Ovary (tissue), 9 donors: ENCODE measurements around the gene GPC3. TPM values are rescaled to one million over a fixed set of nuclear protein-coding genes. Genes with fewer than 3 reads are reported as not detected.
"Not testable (repeated sequence)": the region's sequence is repeated elsewhere in the genome, so short reads cannot be mapped to it uniquely, and the experiment has no call there.

ENCODE experiments used
- DNase-seq, 5 donors: peaks; one replicate each; pipeline ENCODE4 v3.0.0-alpha.2; 2019 to 2020
- H3K27ac ChIP-seq, 2 donors: fragments of 200-600 bp; one replicate each; pipeline versions ENCODE4 v1.5.1 to v1.8.0; 2019 to 2022
- H3K27me3 ChIP-seq: fragments of 200-600 bp; one replicate; pipeline ENCODE4 v1.8.0; 2022
- H3K36me3 ChIP-seq: fragments of 200-600 bp; sonication (generic); one replicate; pipeline ENCODE4 v1.5.1; 2019
- H3K4me1 ChIP-seq: one replicate; pipeline ENCODE4 v1.8.1; 2013; ENCODE audit warnings: mild to moderate bottlenecking, moderate library complexity; ENCODE audit not compliant: insufficient read depth
- H3K4me3 ChIP-seq: fragments of 200-600 bp; sonication (generic); one replicate; pipeline ENCODE4 v1.5.1; 2017
- H3K9me3 ChIP-seq, 2 donors: fragments of 200-600 bp in 1 of 2; sonication (generic) in 1 of 2; one replicate each; pipeline versions ENCODE4 v1.5.1 to v1.8.1; 2013 to 2019; ENCODE audit warnings: mild to moderate bottlenecking in 1 of 2, moderate library complexity in 1 of 2
- CTCF ChIP-seq, 3 donors: fragments of 450-650 bp in 2 of 3; fragments of 200-600 bp in 1 of 3; IDR thresholded peaks; one replicate each; pipeline versions ENCODE4 v1.5.1 to v1.8.0; 2016 to 2022; ENCODE audit warnings: antibody characterized with exemption in 3 of 3, mild to moderate bottlenecking in 1 of 3
- EP300 ChIP-seq: sonication (generic); formaldehyde crosslinking; IDR thresholded peaks from one replicate; pipeline ENCODE4 v1.6.1; 2017; ENCODE audit warnings: antibody characterized with exemption
- POLR2A ChIP-seq: fragments of 450-650 bp; IDR thresholded peaks from one replicate; pipeline ENCODE4 v1.6.1; 2017; ENCODE audit warnings: antibody characterized with exemption, mild to moderate bottlenecking, moderate library complexity
- WGBS, 3 donors: extraction: QIAGEN DNeasy Blood & Tissue Kit in 1 of 3; methylation state at CpG; one replicate each; pipeline versions ENCODE4 v1.1.5 to v1.1.7; 2013 to 2017; 5-methylcytosine and 5-hydroxymethylcytosine counted together
- intact Hi-C, 4 donors: fragments of 100-400 bp; cut with DNase I; formaldehyde crosslinking; loops; one replicate each; pipeline versions ENCODE4 v1.11.0 to v1.15.1; 2022 to 2023
- polyA plus RNA-seq, 2 donors: library from polyadenylated mRNA; stranded (reverse); fragments of 200-250 nt in 1 of 2; fragments of 350-450 nt in 1 of 2; fragmentation: Illumina TruSeq in 1 of 2; extraction: RNeasy Lipid Tissue Mini Kit (QIAGEN cat#74804) in 1 of 2; gene quantifications; one replicate each; pipeline ENCODE4 v1.2.3, GENCODE V29; 2013 to 2014
- total RNA-seq, 7 donors: library from RNA; depleted of rRNA in 2 of 7; stranded (reverse); fragments of >200 nt in 2 of 7; fragmentation: NEBNext Ultra II Directional in 3 of 7; extraction: Animal tissue kit (Norgen Biotek cat#: 25700) in 3 of 7; gene quantifications; one replicate each; pipeline versions ENCODE4 v1.1.0 to v1.2.4, GENCODE V29; 2016 to 2023
- donor health status: DM: no; HTN: no; CAD: no; lungs with moderate emphysema.
- donor health status: DM: no; HTN: no; CAD: no.
- donor health status: Bipolar disorder and iron deficiency.
- donor health status: DM: yes; HTN: yes; CAD: no.
- donor health status: DM: no; HTN: no; CAD: no.
- donor health status: DM: yes; HTN: yes; CAD: no.

The GPC3 gene
- total and polyA plus RNA-seq, 9 donors = 4.5 to 91.8 (median 12.1) TPM

- Histone ChIP-seq H3K4me1 (no peaks in the 10 kb centered on the region), H3K27ac (no peak overlapping the region), H3K36me3 (no peaks in the 10 kb centered on the region), H3K9me3 (no peaks in the 10 kb centered on the region), H3K27me3 (no peaks in the 10 kb centered on the region), H3K4me3 (no peak overlapping the region)
- no peak for DNase-seq
- no peak for TF ChIP-seq POLR2A
- no peak for TF ChIP-seq EP300
- no peak for TF ChIP-seq CTCF (IDR thresholded peaks at IDR 0.05)
- intact Hi-C loops = no loop called here
Observed at GRCh38 chrX:134024686-134025377, 39.4 kb upstream of the GPC3 start.

DNA sequence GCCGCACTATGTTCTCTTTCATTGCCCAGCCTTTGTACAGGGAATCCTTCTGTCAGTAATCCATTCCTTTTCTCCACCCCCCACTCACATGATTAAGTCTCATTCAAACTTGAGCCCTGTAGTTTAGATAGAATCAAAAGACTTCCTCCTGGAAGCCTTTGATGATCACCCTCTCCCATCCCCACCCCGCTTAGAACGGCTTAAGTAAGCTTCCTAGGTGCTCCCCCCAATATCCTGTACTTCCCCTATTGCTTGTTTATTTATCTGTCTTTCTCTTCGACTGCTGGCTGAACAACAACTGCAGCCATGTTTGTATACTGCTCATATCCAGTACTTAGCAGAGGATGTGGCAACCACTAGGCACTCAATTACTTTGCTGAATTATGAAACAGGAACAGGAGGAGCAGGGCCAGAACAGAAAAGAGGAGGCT, 38.5 kb upstream of the GPC3 start:
- DNase-seq = no peak
- no peaks in the 10 kb centered on the region for H3K27me3 ChIP-seq
- no peaks in the 10 kb centered on the region for H3K4me1 ChIP-seq
- WGBS, 3 donors = 61 to 73% (median 67%) methylated on average over 4 of the region's 4 CpGs
- TF ChIP-seq POLR2A (no peak), CTCF (IDR thresholded peaks at IDR 0.05) (no peak), EP300 (no peak)
- no peaks in the 10 kb centered on the region for H3K36me3 ChIP-seq
- H3K27ac ChIP-seq = no peak overlapping the region
- H3K4me3 ChIP-seq = no peak overlapping the region
- H3K9me3 ChIP-seq = no peaks in the 10 kb centered on the region
- intact Hi-C loops = no loop called here

DNA sequence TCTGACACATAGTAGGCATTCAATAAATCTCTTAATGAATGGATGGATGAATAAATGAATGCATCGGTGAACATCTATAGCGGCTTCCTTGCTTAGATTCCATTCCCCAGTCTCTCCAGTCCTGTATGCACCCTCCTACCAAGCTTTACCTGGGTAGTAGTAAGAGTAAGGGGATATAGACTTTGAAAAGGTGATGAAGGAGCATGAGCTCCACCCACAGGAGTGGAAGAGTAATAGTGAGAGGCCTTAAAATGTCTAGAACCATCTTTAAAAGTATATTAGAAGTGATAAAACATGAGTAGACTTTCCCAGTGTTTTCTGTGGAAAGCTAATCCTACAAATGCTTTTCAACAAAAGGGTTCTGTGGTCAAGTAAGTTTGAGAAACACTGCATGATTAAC, 35.5 kb upstream of the GPC3 start:
- TF ChIP-seq CTCF (IDR thresholded peaks at IDR 0.05) = no peak
- TF ChIP-seq POLR2A = no peak
- no peak for TF ChIP-seq EP300
- WGBS, 3 donors = 75 to 86% (median 86%) methylated on average over 2 of the region's 2 CpGs
- intact Hi-C loops = no loop called here
- Histone ChIP-seq H3K4me3 (no peak overlapping the region), H3K27me3 (no peaks in the 10 kb centered on the region), H3K27ac (no peak overlapping the region), H3K9me3 (no peaks in the 10 kb centered on the region), H3K4me1 (no peaks in the 10 kb centered on the region), H3K36me3 (no peaks in the 10 kb centered on the region)
- DNase-seq = no peak

DNA sequence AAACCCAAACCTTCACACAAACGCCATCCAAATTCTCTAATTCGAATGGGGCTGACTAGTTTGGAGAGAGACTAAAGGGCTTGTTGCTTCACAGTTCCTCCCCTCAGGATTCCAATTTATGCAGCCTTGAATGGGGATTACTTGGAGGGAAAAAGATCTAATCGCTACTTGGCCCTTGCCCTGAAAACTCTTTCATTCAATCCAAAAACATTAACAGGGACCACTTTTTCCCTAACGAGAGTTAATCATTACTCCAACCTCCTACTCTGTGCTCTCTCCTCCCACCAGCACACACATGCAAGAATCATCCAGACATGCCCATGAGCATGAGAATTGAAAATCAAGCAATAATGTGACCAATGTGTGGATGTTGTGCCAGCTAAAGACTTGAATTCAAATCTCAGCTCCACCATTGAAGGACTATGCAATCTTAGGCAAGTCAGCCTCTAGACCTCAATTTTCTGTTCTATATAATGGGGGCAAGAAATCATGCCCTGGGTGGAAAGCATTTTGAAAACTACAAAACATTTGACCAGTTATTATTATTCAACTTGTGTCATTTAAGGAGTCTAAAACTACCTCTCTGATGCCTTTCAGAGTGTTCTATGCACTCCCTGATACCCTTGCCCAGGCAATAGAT, 34.3 kb upstream of the GPC3 start:
- intact Hi-C loops = no loop called here
- 59 to 65% (median 60%) methylated on average over 4 of the region's 4 CpGs for WGBS, 3 donors
- no peaks in the 10 kb centered on the region for H3K36me3 ChIP-seq
- H3K9me3 ChIP-seq = no peaks in the 10 kb centered on the region
- H3K27ac ChIP-seq = no peak overlapping the region
- TF ChIP-seq CTCF (IDR thresholded peaks at IDR 0.05) = no peak
- no peak for TF ChIP-seq POLR2A
- no peak for TF ChIP-seq EP300
- H3K4me3 ChIP-seq = no peak overlapping the region
- no peaks in the 10 kb centered on the region for H3K4me1 ChIP-seq
- no peak for DNase-seq
- no peaks in the 10 kb centered on the region for H3K27me3 ChIP-seq

DNA sequence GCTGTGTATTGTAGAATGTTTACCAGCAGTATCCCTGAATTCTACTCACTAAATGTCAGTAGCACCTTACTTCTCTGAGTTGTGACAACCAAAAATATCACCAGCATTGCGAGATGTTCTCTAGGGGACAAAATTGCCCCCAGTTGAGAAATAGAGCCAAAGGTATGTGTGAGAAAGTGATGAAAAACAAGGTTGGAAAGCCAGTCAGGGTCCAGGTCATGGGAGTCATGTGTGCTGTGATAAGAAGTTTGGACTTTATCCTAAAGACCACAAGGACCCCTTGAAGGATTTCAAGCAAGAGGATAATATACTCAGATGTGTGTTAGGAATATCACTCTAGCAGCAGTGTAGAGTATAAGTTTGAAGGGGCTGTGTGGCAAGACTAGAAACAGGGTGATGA, 30.9 kb upstream of the GPC3 start:
- H3K27ac ChIP-seq, H3K4me3 ChIP-seq, H3K36me3 ChIP-seq, intact Hi-C loops, H3K27me3 ChIP-seq, H3K4me1 ChIP-seq, DNase-seq, H3K9me3 ChIP-seq: not testable (repeated sequence)
- 85 to 93% (median 87%) methylated on average over 1 of the region's 1 CpG for WGBS, 3 donors

GRCh38 chrX:134015510-134015909, 30.1 kb upstream of the GPC3 start:
- H3K36me3 ChIP-seq, H3K9me3 ChIP-seq, H3K4me3 ChIP-seq, H3K4me1 ChIP-seq, DNase-seq, intact Hi-C loops, H3K27ac ChIP-seq, H3K27me3 ChIP-seq: not testable (repeated sequence)
- WGBS, 3 donors = 84 to 97% (median 90%) methylated on average over 3 of the region's 3 CpGs
